Measurements from ENCODE around the gene ZNF558. TPM values are rescaled to one million over a fixed set of nuclear protein-coding genes. Genes with fewer than 3 reads are reported as not detected.
A peak's percentile ranks its signal among the peaks of the same experiment; 100 is the strongest.

Gene ZNF558
- total RNA-seq, 4 donors from 2014 or later, result 8.2 to 117 (median 50.0) TPM

GRCh38 chr19:8840708-8841107 is 8.6 kb upstream of the ZNF558 start:
- no peak for DNase-seq
- Histone ChIP-seq H3K27ac (no peak overlapping the region), H3K36me3 (no peaks in the 10 kb centered on the region), H3K4me3 (no peak overlapping the region), H3K27me3 (no peaks in the 10 kb centered on the region), H3K9me3 (no peaks in the 10 kb centered on the region), H3K4me1 (no peaks in the 10 kb centered on the region)
- TF ChIP-seq CTCF (IDR thresholded peaks at IDR 0.05) (no peak), POLR2A (IDR thresholded peaks at IDR 0.05) (no peak)
- intact Hi-C loops (cut with DNase I; ENCODE audit: low total_unique reads), result no loop called here

- no peak overlapping the region for H3K4me3 ChIP-seq
- peaks cover 0 to 6% of the 10 kb centered on the region in 2 donors for H3K4me1 ChIP-seq
- no peak overlapping the region for H3K27ac ChIP-seq
- H3K36me3 ChIP-seq, result no peaks in the 10 kb centered on the region
- no peak for DNase-seq
- TF ChIP-seq POLR2A (IDR thresholded peaks at IDR 0.05) (no peak), CTCF (IDR thresholded peaks at IDR 0.05) (no peak)
- H3K27me3 ChIP-seq, result no peaks in the 10 kb centered on the region
- intact Hi-C loops (cut with DNase I; ENCODE audit: low total_unique reads), result no loop called here
- H3K9me3 ChIP-seq, result no peaks in the 10 kb centered on the region
Observed at GRCh38 chr19:8835877-8836276, 3.8 kb upstream of the ZNF558 start.

GRCh38 chr19:8835446-8835845 is 3.3 kb upstream of the ZNF558 start:
- H3K9me3 ChIP-seq, result no peaks in the 10 kb centered on the region
- TF ChIP-seq POLR2A (IDR thresholded peaks at IDR 0.05), result no peak
- no peak for TF ChIP-seq CTCF (IDR thresholded peaks at IDR 0.05)
- intact Hi-C loops (cut with DNase I; ENCODE audit: low total_unique reads), result no loop called here
- H3K27me3 ChIP-seq, result no peaks in the 10 kb centered on the region
- no peak overlapping the region for H3K27ac ChIP-seq
- no peaks in the 10 kb centered on the region for H3K36me3 ChIP-seq
- peaks cover 0 to 6% of the 10 kb centered on the region in 2 donors for H3K4me1 ChIP-seq
- DNase-seq, result no peak
- H3K4me3 ChIP-seq, result no peak overlapping the region

GRCh38 chr19:8831832-8832131 is 322 bp downstream of the ZNF558 start:
- Histone ChIP-seq H3K4me3 (peak overlapping the region; percentile 56 to 85), H3K36me3 (no peaks in the 10 kb centered on the region), H3K27ac (peak overlapping the region; percentile 92 to 96), H3K4me1 (peaks cover 0 to 6% of the 10 kb centered on the region in 2 donors), H3K9me3 (no peaks in the 10 kb centered on the region), H3K27me3 (no peaks in the 10 kb centered on the region)
- TF ChIP-seq POLR2A (IDR thresholded peaks at IDR 0.05) (no peak), CTCF (IDR thresholded peaks at IDR 0.05) (no peak)
- DNase-seq, result no peak
- intact Hi-C loops (cut with DNase I; ENCODE audit: low total_unique reads), result no loop called here

- H3K9me3 ChIP-seq, result no peaks in the 10 kb centered on the region
- DNase-seq, result no peak
- H3K27ac ChIP-seq, result peak overlapping the region; percentile 92 to 96
- no peak for TF ChIP-seq POLR2A (IDR thresholded peaks at IDR 0.05)
- H3K27me3 ChIP-seq, result no peaks in the 10 kb centered on the region
- intact Hi-C loops (cut with DNase I; ENCODE audit: low total_unique reads), result no loop called here
- H3K4me3 ChIP-seq, result peak overlapping the region; percentile 56 to 85
- H3K36me3 ChIP-seq, result no peaks in the 10 kb centered on the region
- peaks cover 0 to 6% of the 10 kb centered on the region in 2 donors for H3K4me1 ChIP-seq
Observed at GRCh38 chr19:8831373-8831772, 731 bp downstream of the ZNF558 start.

- no peak for DNase-seq
- Histone ChIP-seq H3K4me1 (peaks cover 0 to 6% of the 10 kb centered on the region in 2 donors), H3K36me3 (no peaks in the 10 kb centered on the region), H3K27me3 (no peaks in the 10 kb centered on the region), H3K27ac (no peak overlapping the region), H3K9me3 (no peaks in the 10 kb centered on the region), H3K4me3 (no peak overlapping the region)
- intact Hi-C loops (cut with DNase I; ENCODE audit: low total_unique reads), result no loop called here
- TF ChIP-seq CTCF (IDR thresholded peaks at IDR 0.05) (no peak), POLR2A (IDR thresholded peaks at IDR 0.05) (no peak)
Observed at GRCh38 chr19:8827277-8827676, 4.8 kb downstream of the ZNF558 start.

Data from uterus (tissue), 4 donors.